PFSK-1 (cell line): ENCODE data around the gene TRPM3.

Experiments
- POLR2AphosphoS5 ChIP-seq: IDR thresholded peaks from 2 replicates; pipeline ENCODE4 v1.6.1; 2012; ENCODE audit warnings: low read depth, mild to moderate bottlenecking, control low read depth, low read length, moderate library complexity
- SIN3A ChIP-seq: IDR thresholded peaks from 2 replicates; pipeline ENCODE4 v1.6.1; 2012; ENCODE audit warnings: mild to moderate bottlenecking, low read length, moderate library complexity, borderline replicate concordance; ENCODE audit not compliant: insufficient read depth
- TAF1 ChIP-seq: IDR thresholded peaks from 2 replicates; pipeline ENCODE4 v1.6.1; 2012; ENCODE audit warnings: low read length, control low read depth, borderline replicate concordance; ENCODE audit not compliant: insufficient read depth
- TF ChIP-seq, protein P1 (sequence below), 2 experiments: IDR thresholded peaks; 2 replicates each; pipeline versions ENCODE4 v1.6.1 to v1.8.0; 2011 to 2012; ENCODE audit warnings: low read depth in 2 of 2, low read length in 2 of 2, control low read depth in 1 of 2, inconsistent platforms in 1 of 2, mild to moderate bottlenecking in 1 of 2, moderate library complexity in 1 of 2; ENCODE audit not compliant: insufficient read depth in 1 of 2

DNA sequence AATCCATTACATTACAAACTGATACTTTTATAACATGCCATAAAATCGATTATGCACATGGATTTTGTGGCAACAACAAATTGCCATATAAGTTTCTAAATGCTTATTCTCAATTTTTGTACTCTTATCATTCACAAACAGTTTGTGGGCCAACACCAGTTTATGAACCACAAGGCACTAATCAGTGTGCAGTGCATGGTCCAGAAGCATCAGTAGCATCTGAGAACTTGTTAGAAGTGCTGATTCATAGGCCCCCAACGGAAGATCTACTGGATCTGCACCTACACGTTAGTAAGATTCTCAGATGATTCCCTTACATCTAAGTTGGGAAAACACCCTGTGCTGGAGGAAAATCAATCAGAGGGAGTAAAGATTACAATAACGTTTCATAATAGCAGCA, 242.8 kb downstream of the TRPM3 start:
- TF ChIP-seq TAF1 (no peak), SIN3A (no peak), POLR2AphosphoS5 (no peak)
- TF ChIP-seq, protein P1, sequence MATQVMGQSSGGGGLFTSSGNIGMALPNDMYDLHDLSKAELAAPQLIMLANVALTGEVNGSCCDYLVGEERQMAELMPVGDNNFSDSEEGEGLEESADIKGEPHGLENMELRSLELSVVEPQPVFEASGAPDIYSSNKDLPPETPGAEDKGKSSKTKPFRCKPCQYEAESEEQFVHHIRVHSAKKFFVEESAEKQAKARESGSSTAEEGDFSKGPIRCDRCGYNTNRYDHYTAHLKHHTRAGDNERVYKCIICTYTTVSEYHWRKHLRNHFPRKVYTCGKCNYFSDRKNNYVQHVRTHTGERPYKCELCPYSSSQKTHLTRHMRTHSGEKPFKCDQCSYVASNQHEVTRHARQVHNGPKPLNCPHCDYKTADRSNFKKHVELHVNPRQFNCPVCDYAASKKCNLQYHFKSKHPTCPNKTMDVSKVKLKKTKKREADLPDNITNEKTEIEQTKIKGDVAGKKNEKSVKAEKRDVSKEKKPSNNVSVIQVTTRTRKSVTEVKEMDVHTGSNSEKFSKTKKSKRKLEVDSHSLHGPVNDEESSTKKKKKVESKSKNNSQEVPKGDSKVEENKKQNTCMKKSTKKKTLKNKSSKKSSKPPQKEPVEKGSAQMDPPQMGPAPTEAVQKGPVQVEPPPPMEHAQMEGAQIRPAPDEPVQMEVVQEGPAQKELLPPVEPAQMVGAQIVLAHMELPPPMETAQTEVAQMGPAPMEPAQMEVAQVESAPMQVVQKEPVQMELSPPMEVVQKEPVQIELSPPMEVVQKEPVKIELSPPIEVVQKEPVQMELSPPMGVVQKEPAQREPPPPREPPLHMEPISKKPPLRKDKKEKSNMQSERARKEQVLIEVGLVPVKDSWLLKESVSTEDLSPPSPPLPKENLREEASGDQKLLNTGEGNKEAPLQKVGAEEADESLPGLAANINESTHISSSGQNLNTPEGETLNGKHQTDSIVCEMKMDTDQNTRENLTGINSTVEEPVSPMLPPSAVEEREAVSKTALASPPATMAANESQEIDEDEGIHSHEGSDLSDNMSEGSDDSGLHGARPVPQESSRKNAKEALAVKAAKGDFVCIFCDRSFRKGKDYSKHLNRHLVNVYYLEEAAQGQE (IDR thresholded peaks at IDR 0.05; ENCODE audit: insufficient read depth in 1 of 2, low read depth in 2 of 2, low read length in 2 of 2) = no peak
